GM23338 (cell line): ENCODE data around the gene SART3. TPM values are rescaled to one million over a fixed set of nuclear protein-coding genes. Genes with fewer than 3 reads are reported as not detected.

ENCODE experiments used
- ATAC-seq: fragments of 200-7000 bp; cut with Tn5 transposase; 3 replicates; pipeline ENCODE4 v1.9.1; 2020
- DNase-seq: peaks from one replicate; pipeline ENCODE4 v3.0.0-alpha.2; 2015; ENCODE audit warnings: low spot score
- H2AFZ ChIP-seq: fragments of 200-600 bp; sonication (generic); 2 replicates; pipeline ENCODE4 v1.8.0; 2016; ENCODE audit warnings: antibody characterized with exemption, mild to moderate bottlenecking, moderate library complexity
- H3F3A ChIP-seq: fragments of 200-600 bp; sonication (generic); replicated peaks from 2 replicates; pipeline ENCODE4 v1.8.0; 2017; ENCODE audit warnings: antibody characterized with exemption, mixed run types, low read depth
- H3K27ac ChIP-seq: fragments of 200-600 bp; sonication (generic); 2 replicates; pipeline ENCODE4 v1.6.1; 2016; ENCODE audit warnings: low read depth
- H3K27me3 ChIP-seq: fragments of 200-600 bp; sonication (generic); 2 replicates; pipeline ENCODE4 v1.8.0; 2016; ENCODE audit warnings: mild to moderate bottlenecking, mixed run types, moderate library complexity; ENCODE audit not compliant: insufficient read depth
- H3K36me3 ChIP-seq: fragments of 200-600 bp; sonication (generic); 2 replicates; pipeline ENCODE4 v1.8.0; 2016; ENCODE audit warnings: mild to moderate bottlenecking; ENCODE audit not compliant: insufficient read depth
- H3K4me1 ChIP-seq: fragments of 200-600 bp; sonication (generic); 2 replicates; pipeline ENCODE4 v1.8.0; 2016; ENCODE audit warnings: mild to moderate bottlenecking, moderate library complexity; ENCODE audit not compliant: insufficient read depth
- H3K4me2 ChIP-seq: fragments of 200-600 bp; sonication (generic); 2 replicates; pipeline ENCODE4 v1.7.1; 2017; ENCODE audit warnings: mixed run types
- H3K4me3 ChIP-seq: fragments of 200-600 bp; sonication (generic); 2 replicates; pipeline ENCODE4 v1.6.1; 2016; ENCODE audit warnings: mixed run types
- H3K79me2 ChIP-seq: fragments of 200-600 bp; sonication (generic); replicated peaks from 2 replicates; pipeline ENCODE4 v1.8.0; 2017; ENCODE audit warnings: mild to moderate bottlenecking; ENCODE audit not compliant: insufficient read depth
- H3K9me2 ChIP-seq: fragments of 200-600 bp; sonication (generic); 2 replicates; pipeline ENCODE4 v1.8.0; 2017; ENCODE audit not compliant: insufficient read depth
- H4K20me1 ChIP-seq: fragments of 200-600 bp; sonication (generic); replicated peaks from 2 replicates; pipeline ENCODE4 v1.8.0; 2017; ENCODE audit warnings: mild to moderate bottlenecking; ENCODE audit not compliant: insufficient read depth
- H3K27ac Mint-ChIP-seq: 2 replicates; pipeline ENCODE4 v1.8.0; 2020; ENCODE audit warnings: inconsistent platforms, mild to moderate bottlenecking, moderate library complexity, mixed read lengths
- H3K27me3 Mint-ChIP-seq: 3 replicates; pipeline ENCODE4 v1.8.0; 2022; ENCODE audit warnings: low read depth, mild to moderate bottlenecking, moderate library complexity, mixed read lengths, inconsistent platforms; ENCODE audit not compliant: insufficient read depth, poor library complexity
- H3K36me3 Mint-ChIP-seq: 3 replicates; pipeline ENCODE4 v1.8.0; 2021; ENCODE audit warnings: low read depth, mild to moderate bottlenecking, inconsistent platforms, moderate library complexity, mixed read lengths
- H3K4me1 Mint-ChIP-seq: 3 replicates; pipeline ENCODE4 v1.8.0; 2020; ENCODE audit warnings: mild to moderate bottlenecking, inconsistent platforms, mixed read lengths
- H3K4me3 Mint-ChIP-seq: 3 replicates; pipeline ENCODE4 v1.8.0; 2021; ENCODE audit warnings: moderate library complexity, mild to moderate bottlenecking, inconsistent platforms, mixed read lengths
- H3K9me3 Mint-ChIP-seq: 3 replicates; pipeline ENCODE4 v1.8.0; 2020; ENCODE audit warnings: moderate library complexity, mild to moderate bottlenecking, inconsistent platforms, mixed read lengths
- CTCF ChIP-seq, 2 experiments: fragments of 200-600 bp in 1 of 2; sonication (generic) in 1 of 2; conservative IDR thresholded peaks; 2 replicates each; pipeline versions ENCODE4 v1.5.1 to v1.6.1; 2016 to 2017; ENCODE audit warnings: antibody characterized with exemption in 2 of 2, low read depth in 2 of 2, mild to moderate bottlenecking in 2 of 2, moderate library complexity in 1 of 2
- EZH2phosphoT487 ChIP-seq: fragments of 200-600 bp; sonication (generic); IDR thresholded peaks from one replicate; pipeline ENCODE4 v1.8.1; 2018; ENCODE audit warnings: antibody characterized with exemption; ENCODE audit not compliant: unreplicated experiment
- JUNB ChIP-seq: IDR thresholded peaks from one replicate; pipeline ENCODE4 v1.6.1; 2016; ENCODE audit warnings: antibody characterized with exemption; ENCODE audit not compliant: unreplicated experiment
- POLR2AphosphoS5 ChIP-seq: IDR thresholded peaks from 2 replicates; pipeline ENCODE4 v1.6.1; 2016; ENCODE audit warnings: antibody characterized with exemption, low read depth
- REST ChIP-seq: IDR thresholded peaks from one replicate; pipeline ENCODE4 v1.6.1; 2018; ENCODE audit warnings: antibody characterized with exemption; ENCODE audit not compliant: unreplicated experiment
- STAT1 ChIP-seq: IDR thresholded peaks from one replicate; pipeline ENCODE4 v1.6.1; 2016; ENCODE audit warnings: antibody characterized with exemption; ENCODE audit not compliant: unreplicated experiment
- ZNF114 ChIP-seq: fragments of 250-450 bp; sonication (Bioruptor Pico); IDR thresholded peaks from 2 replicates; pipeline ENCODE4 v1.5.0; 2020; ENCODE audit warnings: mild to moderate bottlenecking, moderate library complexity
- ZNF331 ChIP-seq: fragments of 250-450 bp; sonication (Bioruptor Pico); IDR thresholded peaks from 2 replicates; pipeline ENCODE4 v1.5.0; 2020; ENCODE audit warnings: low read depth, mild to moderate bottlenecking, moderate library complexity
- ZNF462 ChIP-seq: fragments of 250-450 bp; sonication (Bioruptor Pico); IDR thresholded peaks from 2 replicates; pipeline ENCODE4 v1.5.0; 2020; ENCODE audit warnings: mild to moderate bottlenecking, moderate library complexity
- polyA plus RNA-seq: library from polyadenylated mRNA; unstranded; fragments of >200 nt; fragmentation: Nextera tagmentation; extraction: Ambion mirVana; gene quantifications from 2 replicates; pipeline ENCODE4 v1.2.1, GENCODE V29; 2016
- total RNA-seq: library from RNA; depleted of rRNA; stranded (reverse); fragments of >200 nt; shearing (Covaris generic); gene quantifications from 2 replicates; pipeline ENCODE4 v1.2.3, GENCODE V29; 2014
- TF ChIP-seq, protein P1 (sequence below): IDR thresholded peaks from 2 replicates; pipeline ENCODE4 v1.6.1; 2016; ENCODE audit warnings: antibody characterized with exemption

SART3 gene
- total and polyA plus RNA-seq, 2 experiments from 2014 or later: 49.8 to 112 TPM

DNA sequence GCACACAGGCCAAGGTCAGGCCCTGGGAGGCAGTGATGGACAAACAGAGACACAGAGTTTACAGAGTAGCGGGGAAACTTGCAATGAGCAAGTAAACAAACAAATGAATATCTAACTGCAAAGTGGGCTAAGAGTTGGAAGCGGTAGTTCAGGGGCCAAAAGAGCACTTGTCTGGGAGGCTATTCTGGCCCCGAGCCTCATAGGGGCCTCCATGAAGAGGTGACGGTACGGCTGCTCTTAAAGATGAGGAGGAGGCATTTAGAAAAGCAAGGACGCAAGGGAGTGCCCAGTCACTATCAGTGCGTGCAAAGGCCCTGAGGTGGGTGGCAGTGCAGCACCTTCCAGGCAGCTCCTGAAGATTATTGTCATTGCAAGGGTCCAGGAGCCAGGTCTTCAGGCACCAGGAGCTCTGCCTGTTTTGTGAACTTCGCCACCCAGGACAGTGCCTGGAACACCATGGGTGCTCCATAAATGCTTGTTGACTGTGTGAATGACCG is 41.3 kb upstream of the SART3 start:
- DNase-seq: no peak
- H3K27ac ChIP-seq: no peak overlapping the region
- peaks cover 6% of the 10 kb centered on the region for H3K27me3 Mint-ChIP-seq
- no peak overlapping the region for H3K4me3 Mint-ChIP-seq
- no peak overlapping the region for H2AFZ ChIP-seq
- peaks cover 18% of the 10 kb centered on the region for H3K4me1 Mint-ChIP-seq
- no peaks in the 10 kb centered on the region for H3K4me1 ChIP-seq
- no peaks in the 10 kb centered on the region for H4K20me1 ChIP-seq
- no peaks in the 10 kb centered on the region for H3K9me3 Mint-ChIP-seq
- H3K36me3 ChIP-seq: no peaks in the 10 kb centered on the region
- no peak for ATAC-seq
- no peaks in the 10 kb centered on the region for H3K79me2 ChIP-seq
- H3K4me3 ChIP-seq: no peak overlapping the region
- H3K27ac Mint-ChIP-seq: no peak overlapping the region
- H3F3A ChIP-seq: 0 out of 2 replicates have a peak, but pooled peaks cover 6% of the 10 kb centered on the region
- no peak for TF ChIP-seq ZNF114
- no peak for TF ChIP-seq REST
- no peak overlapping the region for H3K4me2 ChIP-seq
- no peaks in the 10 kb centered on the region for H3K9me2 ChIP-seq
- H3K36me3 Mint-ChIP-seq: no peaks in the 10 kb centered on the region
- no peaks in the 10 kb centered on the region for H3K27me3 ChIP-seq

DNA sequence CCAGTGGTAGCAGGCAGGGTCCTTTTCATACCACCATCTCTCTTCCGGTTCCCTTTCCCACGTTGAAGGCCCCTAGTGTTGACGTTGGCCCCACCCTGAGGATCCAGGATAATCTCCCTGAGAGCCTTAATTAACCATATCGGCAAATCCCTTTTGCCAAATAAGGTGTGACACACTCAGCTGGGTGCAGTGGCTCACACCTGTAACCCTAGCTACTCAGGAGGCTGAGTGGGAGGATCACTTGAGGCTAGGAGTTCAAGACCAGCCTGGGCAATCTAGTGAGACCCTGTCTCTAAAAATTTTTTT is 39.7 kb upstream of the SART3 start:
- H3K9me3 Mint-ChIP-seq: no peaks in the 10 kb centered on the region
- H3K36me3 Mint-ChIP-seq: no peaks in the 10 kb centered on the region
- DNase-seq: no peak
- Histone ChIP-seq H3K4me1 (no peaks in the 10 kb centered on the region), H3K4me2 (no peak overlapping the region), H3K27me3 (no peaks in the 10 kb centered on the region), H4K20me1 (no peaks in the 10 kb centered on the region), H3K9me2 (no peaks in the 10 kb centered on the region), H3K4me3 (no peak overlapping the region), H3K79me2 (no peaks in the 10 kb centered on the region), H3K36me3 (no peaks in the 10 kb centered on the region), H2AFZ (no peak overlapping the region), H3F3A (0 out of 2 replicates have a peak, but pooled peaks cover 2% of the 10 kb centered on the region), H3K27ac (no peak overlapping the region)
- ATAC-seq: no peak
- H3K27ac Mint-ChIP-seq: no peak overlapping the region
- H3K27me3 Mint-ChIP-seq: peaks cover 5% of the 10 kb centered on the region
- peaks cover 19% of the 10 kb centered on the region for H3K4me1 Mint-ChIP-seq
- no peak overlapping the region for H3K4me3 Mint-ChIP-seq
- TF ChIP-seq EZH2phosphoT487 (no peak), CTCF (conservative IDR thresholded peaks at IDR 0.05; ENCODE audit: low read depth in 2 of 2) (no peak), STAT1 (no peak), POLR2AphosphoS5 (no peak), ZNF331 (CRISPR knock-in tag) (no peak), JUNB (no peak), ZNF462 (no peak)
- TF ChIP-seq, protein P1, sequence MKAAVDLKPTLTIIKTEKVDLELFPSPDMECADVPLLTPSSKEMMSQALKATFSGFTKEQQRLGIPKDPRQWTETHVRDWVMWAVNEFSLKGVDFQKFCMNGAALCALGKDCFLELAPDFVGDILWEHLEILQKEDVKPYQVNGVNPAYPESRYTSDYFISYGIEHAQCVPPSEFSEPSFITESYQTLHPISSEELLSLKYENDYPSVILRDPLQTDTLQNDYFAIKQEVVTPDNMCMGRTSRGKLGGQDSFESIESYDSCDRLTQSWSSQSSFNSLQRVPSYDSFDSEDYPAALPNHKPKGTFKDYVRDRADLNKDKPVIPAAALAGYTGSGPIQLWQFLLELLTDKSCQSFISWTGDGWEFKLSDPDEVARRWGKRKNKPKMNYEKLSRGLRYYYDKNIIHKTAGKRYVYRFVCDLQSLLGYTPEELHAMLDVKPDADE: no peak
